HUES64 (cell line): ENCODE results near the gene IPO9.
A peak's percentile ranks its signal among the peaks of the same experiment; 100 is the strongest.

Experiments
- H3K27ac ChIP-seq: 2 replicates; pipeline ENCODE4 v1.7.0; 2013; ENCODE audit warnings: low read depth, low read length, inconsistent platforms
- H3K27me3 ChIP-seq: 2 replicates; pipeline ENCODE4 v1.6.1; 2013; ENCODE audit warnings: mild to moderate bottlenecking, low read length; ENCODE audit not compliant: insufficient read depth
- H3K36me3 ChIP-seq: 2 replicates; pipeline ENCODE4 v1.6.1; 2013; ENCODE audit warnings: mild to moderate bottlenecking, low read length; ENCODE audit not compliant: insufficient read depth
- H3K4me1 ChIP-seq: 2 replicates; pipeline ENCODE4 v1.6.1; 2013; ENCODE audit warnings: mild to moderate bottlenecking, low read length, moderate library complexity; ENCODE audit not compliant: insufficient read depth
- H3K4me3 ChIP-seq: 2 replicates; pipeline ENCODE4 v1.5.1; 2013; ENCODE audit warnings: mild to moderate bottlenecking, low read length, moderate library complexity
- H3K9ac ChIP-seq: 2 replicates; pipeline ENCODE4 v1.6.1; 2013; ENCODE audit warnings: mild to moderate bottlenecking, low read depth, low read length
- H3K9me3 ChIP-seq: 2 replicates; pipeline ENCODE4 v1.6.1; 2013; ENCODE audit warnings: low read depth, low read length; ENCODE audit not compliant: insufficient read depth
- WGBS: fragments of 150-250, 120-280 bp; methylation state at CpG from one replicate; pipeline ENCODE4 v1.1.7; 2013; ENCODE audit warnings: missing lambda C conversion rate; 5-methylcytosine and 5-hydroxymethylcytosine counted together

IPO9 gene

GRCh38 chr1:201890806-201891450, 62.0 kb downstream of the IPO9 start:
- Histone ChIP-seq H3K36me3 (no peaks in the 10 kb centered on the region), H3K4me3 (no peak overlapping the region), H3K4me1 (peaks cover 27% of the 10 kb centered on the region), H3K27me3 (peaks cover 15% of the 10 kb centered on the region), H3K9me3 (no peaks in the 10 kb centered on the region), H3K27ac (no peak overlapping the region), H3K9ac (no peak overlapping the region)
- WGBS = 87% methylated on average over 3 of the region's 3 CpGs

GRCh38 chr1:201891451-201892045, 62.6 kb downstream of the IPO9 start:
- Histone ChIP-seq H3K9ac (no peak overlapping the region), H3K4me3 (no peak overlapping the region), H3K9me3 (no peaks in the 10 kb centered on the region), H3K36me3 (no peaks in the 10 kb centered on the region), H3K27ac (no peak overlapping the region), H3K27me3 (peaks cover 15% of the 10 kb centered on the region), H3K4me1 (peaks cover 27% of the 10 kb centered on the region)
- 84% methylated on average over 5 of the region's 5 CpGs for WGBS

GRCh38 chr1:201892211-201892610, 63.3 kb downstream of the IPO9 start:
- peaks cover 27% of the 10 kb centered on the region for H3K4me1 ChIP-seq
- peaks cover 15% of the 10 kb centered on the region for H3K27me3 ChIP-seq
- H3K9ac ChIP-seq = no peak overlapping the region
- H3K9me3 ChIP-seq = no peaks in the 10 kb centered on the region
- H3K4me3 ChIP-seq = no peak overlapping the region
- H3K27ac ChIP-seq = no peak overlapping the region
- no peaks in the 10 kb centered on the region for H3K36me3 ChIP-seq
- WGBS = 94% methylated on average over 5 of the region's 6 CpGs

DNA sequence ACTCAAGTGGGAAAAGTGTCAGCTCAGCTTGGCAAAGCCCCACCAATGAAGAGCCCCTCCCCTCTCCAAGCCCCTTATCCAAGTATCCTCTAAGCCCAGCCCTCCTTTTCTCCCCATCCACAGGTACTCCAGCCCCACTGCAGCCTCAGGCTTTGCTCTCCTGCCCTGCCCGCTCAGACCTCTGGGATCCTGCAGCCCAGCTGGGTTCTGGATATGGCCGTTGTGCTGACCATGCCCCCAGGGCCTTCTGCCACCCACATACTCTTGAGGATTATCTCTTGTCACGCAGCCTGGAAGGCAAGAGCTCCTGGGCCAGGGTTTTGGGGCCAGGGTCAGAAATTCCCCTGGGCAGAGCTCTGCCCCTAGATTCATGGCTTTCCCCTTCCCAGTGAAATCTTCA, 64.5 kb downstream of the IPO9 start:
- Histone ChIP-seq H3K36me3 (no peaks in the 10 kb centered on the region), H3K9me3 (no peaks in the 10 kb centered on the region), H3K9ac (no peak overlapping the region), H3K4me3 (no peak overlapping the region), H3K27ac (no peak overlapping the region), H3K27me3 (peaks cover 9% of the 10 kb centered on the region), H3K4me1 (peaks cover 20% of the 10 kb centered on the region)
- 66% methylated on average over 3 of the region's 3 CpGs for WGBS

GRCh38 chr1:201894343-201895119, 65.6 kb downstream of the IPO9 start:
- H3K27ac ChIP-seq = no peak overlapping the region; the same call in 1 of the 2 replicates
- H3K4me3 ChIP-seq = no peak overlapping the region
- H3K4me1 ChIP-seq = peaks cover 20% of the 10 kb centered on the region
- peak overlapping the region; percentile 15; the same call in 1 of the 2 replicates for H3K9ac ChIP-seq
- WGBS = 70% methylated on average over 5 of the region's 5 CpGs
- H3K36me3 ChIP-seq = no peaks in the 10 kb centered on the region
- H3K9me3 ChIP-seq = no peaks in the 10 kb centered on the region
- H3K27me3 ChIP-seq = peaks cover 3% of the 10 kb centered on the region

DNA sequence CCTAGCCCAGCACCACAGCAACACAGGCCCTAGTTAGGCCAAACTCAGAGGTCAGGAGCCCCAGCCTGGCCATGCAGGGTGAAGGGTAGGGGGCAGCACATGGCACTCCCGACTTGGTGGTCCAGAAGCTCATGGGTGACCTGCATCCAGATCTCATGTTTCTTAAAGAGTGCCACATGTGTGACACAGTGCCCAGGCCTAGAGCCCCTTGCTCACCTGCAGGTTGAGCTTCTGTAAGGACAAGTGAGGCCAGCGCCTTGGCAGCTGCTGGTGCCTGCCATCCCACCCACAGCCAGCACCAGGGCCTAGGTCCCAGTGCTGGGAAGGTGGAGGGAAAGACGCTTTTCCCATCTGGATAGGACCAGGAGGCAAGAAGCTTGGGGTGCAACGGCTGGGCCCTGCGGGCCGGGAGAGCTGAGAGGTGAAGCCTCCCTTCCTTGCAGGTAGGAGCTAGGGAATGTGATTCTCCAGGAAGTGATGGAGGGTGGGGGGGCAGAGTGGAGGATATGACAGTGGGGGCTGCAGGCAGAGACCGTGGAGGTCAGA, 66.2 kb downstream of the IPO9 start:
- H3K27ac ChIP-seq = no peak overlapping the region
- H3K9me3 ChIP-seq = no peaks in the 10 kb centered on the region
- H3K4me3 ChIP-seq = no peak overlapping the region
- no peaks in the 10 kb centered on the region for H3K36me3 ChIP-seq
- H3K27me3 ChIP-seq = no peaks in the 10 kb centered on the region
- H3K4me1 ChIP-seq = peaks cover 20% of the 10 kb centered on the region
- WGBS = 91% methylated on average over 7 of the region's 7 CpGs
- no peak overlapping the region for H3K9ac ChIP-seq

DNA sequence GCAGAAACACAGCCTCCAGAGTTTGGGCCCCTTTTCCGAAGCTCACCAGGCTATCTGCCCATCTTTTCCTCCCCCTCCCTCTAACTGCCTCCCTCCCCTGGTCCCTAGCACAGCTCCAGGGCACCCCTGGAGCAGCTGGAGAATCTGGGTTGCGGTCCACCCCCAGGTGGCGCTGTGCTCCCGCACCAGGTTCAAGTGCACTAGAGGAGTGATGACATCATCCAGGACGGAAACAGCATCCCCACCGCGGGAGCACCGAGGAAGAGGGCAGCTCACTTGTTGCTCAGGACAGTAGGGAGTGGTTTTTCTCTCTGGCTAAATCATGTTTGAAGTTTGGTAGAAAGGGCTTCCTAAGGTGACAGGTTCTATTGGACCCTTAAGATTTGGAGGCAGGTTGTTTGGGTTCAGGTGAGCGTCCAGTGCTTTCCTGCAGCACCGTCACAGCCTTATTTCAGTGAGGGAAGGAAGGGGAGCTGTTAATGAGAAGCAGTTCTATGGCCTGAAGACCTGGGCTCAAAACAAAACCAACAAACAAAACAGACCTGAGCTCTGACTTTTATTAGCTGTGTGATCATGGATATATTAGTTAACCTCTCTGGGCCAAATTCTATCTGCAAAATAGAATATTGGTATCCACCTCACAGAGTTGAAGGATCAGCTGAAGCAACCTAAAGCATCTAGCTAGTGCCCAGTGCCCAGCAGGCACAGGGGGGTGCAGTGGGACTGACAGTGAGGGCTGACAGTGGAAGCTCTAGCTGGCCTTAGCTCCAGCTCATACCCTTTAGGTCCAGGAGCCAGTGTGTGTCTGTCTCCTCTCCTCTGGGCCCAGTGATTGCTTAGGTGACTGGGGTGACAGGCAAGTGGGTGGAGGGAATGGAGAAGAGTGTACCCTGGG, 67.2 kb downstream of the IPO9 start:
- WGBS = 18% methylated on average over 10 of the region's 10 CpGs
- Histone ChIP-seq H3K27ac (no peak overlapping the region), H3K9ac (no peak overlapping the region), H3K4me3 (no peak overlapping the region), H3K4me1 (peaks cover 20% of the 10 kb centered on the region), H3K36me3 (no peaks in the 10 kb centered on the region), H3K9me3 (no peaks in the 10 kb centered on the region), H3K27me3 (no peaks in the 10 kb centered on the region)

DNA sequence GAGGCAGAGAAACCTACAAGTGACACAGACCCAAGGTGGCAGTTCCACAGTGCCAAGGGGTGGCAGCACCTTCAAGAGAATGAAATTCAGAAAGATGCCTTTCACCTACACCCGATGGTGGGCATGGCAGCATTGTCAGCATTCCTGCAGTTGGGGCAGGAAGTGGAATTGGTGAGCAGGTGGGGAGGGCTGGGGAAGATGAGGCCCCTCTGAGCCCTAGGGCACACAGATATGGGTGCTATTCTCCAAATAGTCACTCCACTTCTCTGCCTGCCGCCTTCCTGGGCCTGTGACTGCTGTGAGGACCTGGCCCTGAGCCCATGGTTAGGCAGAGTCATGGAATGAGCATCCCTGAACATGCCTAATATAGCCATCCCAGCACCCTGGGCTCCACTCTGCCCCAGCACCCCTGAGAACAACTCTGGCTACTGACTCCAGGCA, 68.0 kb downstream of the IPO9 start:
- 82% methylated on average over 2 of the region's 2 CpGs for WGBS
- Histone ChIP-seq H3K27me3 (no peaks in the 10 kb centered on the region), H3K4me3 (no peak overlapping the region), H3K27ac (no peak overlapping the region), H3K4me1 (peaks cover 20% of the 10 kb centered on the region), H3K9me3 (no peaks in the 10 kb centered on the region), H3K36me3 (no peaks in the 10 kb centered on the region), H3K9ac (no peak overlapping the region)

DNA sequence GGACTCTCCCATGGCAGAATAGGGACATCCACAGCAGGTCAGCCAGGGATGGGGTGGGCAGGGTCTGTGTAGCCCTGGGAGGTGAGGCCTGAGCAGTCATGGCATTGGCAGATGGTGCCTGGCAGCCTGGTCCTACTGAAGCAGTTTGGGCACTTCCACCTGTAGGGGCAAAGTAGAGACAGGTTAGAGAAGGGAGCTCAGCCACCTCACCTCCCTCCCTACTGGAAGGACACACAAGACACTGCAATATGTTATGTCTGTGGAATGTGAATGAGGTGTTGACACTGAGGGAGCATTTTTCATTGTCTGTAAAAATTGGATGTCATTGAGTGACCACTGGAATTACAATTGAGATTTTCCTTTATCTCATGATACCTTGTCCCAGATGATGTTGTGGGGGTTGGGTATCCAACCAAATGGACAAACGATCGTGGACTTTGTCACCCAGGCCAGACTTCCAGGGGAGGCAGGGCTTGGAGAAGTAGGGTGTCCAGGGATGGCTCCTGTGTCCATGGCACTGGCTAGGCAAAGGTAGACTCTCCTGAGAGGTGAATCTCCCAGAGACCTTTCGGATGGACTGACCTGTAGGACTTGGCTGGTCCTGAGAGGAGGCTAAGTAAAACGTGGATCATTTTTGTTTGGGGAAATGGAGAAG, 69.4 kb downstream of the IPO9 start:
- peaks cover 17% of the 10 kb centered on the region for H3K4me1 ChIP-seq
- H3K9ac ChIP-seq = no peak overlapping the region
- H3K27ac ChIP-seq = no peak overlapping the region
- H3K4me3 ChIP-seq = no peak overlapping the region
- 84% methylated on average over 4 of the region's 4 CpGs for WGBS
- H3K36me3 ChIP-seq = no peaks in the 10 kb centered on the region
- H3K27me3 ChIP-seq = no peaks in the 10 kb centered on the region
- H3K9me3 ChIP-seq = no peaks in the 10 kb centered on the region

DNA sequence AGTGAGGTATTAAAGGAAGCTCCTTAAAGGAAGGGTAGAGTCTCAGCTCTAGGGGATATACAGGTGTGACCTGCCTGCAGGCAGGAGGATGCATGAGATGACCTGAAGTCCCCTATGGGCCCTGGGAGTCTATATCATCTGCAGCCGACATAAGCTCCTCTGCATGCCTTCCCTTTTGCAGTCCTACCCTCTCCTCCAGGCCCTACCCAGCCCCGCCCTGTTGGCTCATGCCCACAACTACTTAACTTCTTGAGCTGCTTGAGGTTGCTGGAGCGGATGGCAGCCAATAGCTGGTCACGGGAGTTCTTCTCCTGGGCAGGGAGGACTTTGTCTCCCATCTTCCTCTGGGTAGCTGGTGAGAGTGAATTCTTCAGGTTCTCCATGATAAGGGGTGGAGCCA, 70.0 kb downstream of the IPO9 start:
- Histone ChIP-seq H3K27ac (no peak overlapping the region), H3K9me3 (no peaks in the 10 kb centered on the region), H3K36me3 (no peaks in the 10 kb centered on the region), H3K4me3 (no peak overlapping the region), H3K9ac (no peak overlapping the region), H3K27me3 (no peaks in the 10 kb centered on the region), H3K4me1 (peaks cover 11% of the 10 kb centered on the region)
- WGBS = 89% methylated on average over 4 of the region's 4 CpGs
